ENCODE measurements around the gene RIMBP2. TPM values are rescaled to one million over a fixed set of nuclear protein-coding genes. Genes with fewer than 3 reads are reported as not detected.
"Not testable (repeated sequence)": the region's sequence is repeated elsewhere in the genome, so short reads cannot be mapped to it uniquely, and the experiment has no call there.

The RIMBP2 gene, protein sequence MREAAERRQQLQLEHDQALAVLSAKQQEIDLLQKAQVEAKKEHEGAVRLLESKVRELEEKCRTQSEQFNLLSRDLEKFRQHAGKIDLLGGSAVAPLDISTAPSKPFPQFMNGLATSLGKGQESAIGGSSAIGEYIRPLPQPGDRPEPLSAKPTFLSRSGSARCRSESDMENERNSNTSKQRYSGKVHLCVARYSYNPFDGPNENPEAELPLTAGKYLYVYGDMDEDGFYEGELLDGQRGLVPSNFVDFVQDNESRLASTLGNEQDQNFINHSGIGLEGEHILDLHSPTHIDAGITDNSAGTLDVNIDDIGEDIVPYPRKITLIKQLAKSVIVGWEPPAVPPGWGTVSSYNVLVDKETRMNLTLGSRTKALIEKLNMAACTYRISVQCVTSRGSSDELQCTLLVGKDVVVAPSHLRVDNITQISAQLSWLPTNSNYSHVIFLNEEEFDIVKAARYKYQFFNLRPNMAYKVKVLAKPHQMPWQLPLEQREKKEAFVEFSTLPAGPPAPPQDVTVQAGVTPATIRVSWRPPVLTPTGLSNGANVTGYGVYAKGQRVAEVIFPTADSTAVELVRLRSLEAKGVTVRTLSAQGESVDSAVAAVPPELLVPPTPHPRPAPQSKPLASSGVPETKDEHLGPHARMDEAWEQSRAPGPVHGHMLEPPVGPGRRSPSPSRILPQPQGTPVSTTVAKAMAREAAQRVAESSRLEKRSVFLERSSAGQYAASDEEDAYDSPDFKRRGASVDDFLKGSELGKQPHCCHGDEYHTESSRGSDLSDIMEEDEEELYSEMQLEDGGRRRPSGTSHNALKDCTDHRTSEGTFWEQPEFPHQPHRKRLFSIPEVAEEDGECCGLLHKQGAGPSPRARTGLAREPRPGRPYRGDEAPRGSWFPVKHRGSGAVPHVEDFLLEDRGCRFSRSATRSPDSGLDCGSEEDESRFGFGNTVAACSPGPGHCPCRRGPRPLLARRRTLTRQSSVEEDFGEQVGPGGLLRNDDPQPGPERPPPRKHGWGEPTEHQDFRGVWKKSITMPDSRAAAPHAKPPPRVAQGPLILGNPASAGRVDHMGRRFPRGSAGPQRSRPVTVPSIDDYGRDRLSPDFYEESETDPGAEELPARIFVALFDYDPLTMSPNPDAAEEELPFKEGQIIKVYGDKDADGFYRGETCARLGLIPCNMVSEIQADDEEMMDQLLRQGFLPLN (N-terminal part only)
- total RNA-seq (2014; rRNA removed; shearing (Covaris generic)): 0.07 TPM in 1 of 2 replicates, not detected in the other
- not detected in 2 replicates for polyA plus RNA-seq (2015; cell fraction: cytosol; rRNA removed)
- not detected in 2 replicates for polyA plus RNA-seq (2015; cell fraction: nucleus; rRNA removed)

DNA sequence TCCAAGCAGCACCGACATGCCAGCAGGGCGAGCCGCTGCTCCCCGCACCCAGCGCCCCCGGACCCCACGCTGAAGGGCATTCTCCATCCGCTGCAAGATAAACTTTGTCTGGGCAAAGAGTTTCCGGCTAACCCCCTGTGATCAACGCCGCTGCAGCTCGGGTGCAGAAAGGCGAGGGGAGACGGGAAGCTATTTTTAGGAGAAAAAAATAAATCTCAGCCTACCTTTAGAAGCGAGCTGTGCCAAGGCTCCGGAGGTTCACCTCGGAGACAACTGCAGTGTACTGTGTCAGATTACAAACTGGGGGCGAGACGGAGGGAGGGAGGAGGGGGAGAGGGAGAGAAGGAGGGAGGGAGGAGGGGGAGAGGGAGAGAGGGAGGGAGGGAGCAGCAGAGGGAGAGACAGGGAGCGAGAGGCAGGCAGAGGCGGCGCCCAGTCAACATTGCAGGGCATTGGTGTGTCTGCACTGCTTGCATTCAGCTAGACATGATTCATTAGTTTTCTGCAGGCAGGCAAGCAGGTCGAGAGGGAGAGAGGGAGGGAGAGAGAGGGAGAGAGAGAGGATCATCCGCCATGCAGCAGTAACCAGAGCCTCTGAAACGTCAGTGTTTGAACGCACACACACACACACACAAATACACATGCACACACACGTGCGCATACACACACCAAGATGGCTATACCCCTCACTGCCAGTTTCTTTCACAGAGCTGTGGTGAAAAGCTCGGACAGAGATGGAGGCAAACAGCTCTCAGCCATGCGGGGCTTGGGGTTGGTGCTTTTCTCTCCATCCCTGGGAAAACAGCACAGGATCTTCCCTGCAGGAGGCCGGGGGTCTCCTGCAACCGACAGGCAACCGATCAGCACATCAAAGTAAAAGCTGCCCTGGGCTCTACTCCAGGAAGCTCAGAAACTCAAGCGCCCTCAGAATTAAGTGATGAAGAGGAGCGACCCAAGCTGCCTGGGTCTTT is at the start of gene RIMBP2:
RIMBP2 (minus strand) TSS at position 302 of the 971 bp plus-strand sequence. CDS start 237,286 bp downstream, outside the sequence.
- DNase-seq (ENCODE audit: low read depth): peak; percentile 30

DNA sequence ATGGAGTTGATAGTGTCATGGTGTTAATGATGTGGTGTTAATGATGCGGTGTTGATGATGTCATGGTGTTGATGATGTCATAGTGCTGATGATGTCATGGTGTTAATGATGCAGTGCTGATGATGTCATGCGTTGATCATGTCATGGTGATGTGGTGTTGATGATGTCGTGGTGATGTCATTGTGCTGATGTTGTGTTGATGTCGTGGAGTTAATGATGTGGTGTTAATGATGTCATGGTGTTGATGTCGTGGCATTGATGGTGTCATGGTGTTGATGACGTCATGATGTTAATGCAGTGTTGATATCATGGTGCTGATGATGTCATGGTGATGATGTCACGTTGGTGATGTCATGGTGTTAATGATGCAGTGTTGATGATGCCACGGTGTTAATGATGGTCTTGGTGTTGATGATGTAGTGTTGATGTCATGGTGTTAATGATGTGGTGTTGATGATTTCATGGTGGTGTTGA is 49.1 kb upstream of the RIMBP2 start:
- DNase-seq (ENCODE audit: low read depth): peak; percentile 18

DNA sequence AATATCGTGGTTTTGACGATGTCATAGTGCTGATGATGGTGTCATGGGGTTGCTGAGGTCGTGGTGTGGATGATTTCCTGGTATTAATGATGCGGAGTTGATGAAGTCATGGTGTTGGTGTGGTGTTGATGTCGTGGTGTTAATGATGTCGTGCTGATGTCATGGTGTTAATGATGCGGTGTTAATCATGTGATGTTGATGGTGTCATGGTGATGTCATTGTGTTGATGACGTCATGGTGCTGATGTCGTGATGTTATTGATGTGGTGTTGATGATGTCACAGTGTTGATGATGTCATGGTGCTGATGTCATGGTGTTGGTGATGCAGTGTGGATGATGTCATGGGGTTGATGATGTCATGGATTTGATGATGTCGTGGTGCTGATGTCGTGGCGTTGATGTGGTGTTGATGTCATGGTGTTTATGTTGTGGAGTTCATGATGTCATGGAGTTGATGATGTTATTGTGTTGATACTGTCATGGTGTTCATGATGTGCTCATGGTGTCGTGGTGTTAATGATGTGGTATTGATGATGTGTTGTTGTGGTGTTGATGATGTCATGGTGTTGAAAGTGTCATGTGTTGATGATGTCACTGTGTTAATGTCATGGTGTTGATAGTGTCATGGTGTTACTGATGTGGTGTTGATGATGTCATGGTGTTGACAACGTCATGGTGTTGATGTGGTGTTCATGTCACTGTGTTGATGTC is 48.5 kb upstream of the RIMBP2 start:
- peak; percentile 14 for DNase-seq (ENCODE audit: low read depth)

DNA sequence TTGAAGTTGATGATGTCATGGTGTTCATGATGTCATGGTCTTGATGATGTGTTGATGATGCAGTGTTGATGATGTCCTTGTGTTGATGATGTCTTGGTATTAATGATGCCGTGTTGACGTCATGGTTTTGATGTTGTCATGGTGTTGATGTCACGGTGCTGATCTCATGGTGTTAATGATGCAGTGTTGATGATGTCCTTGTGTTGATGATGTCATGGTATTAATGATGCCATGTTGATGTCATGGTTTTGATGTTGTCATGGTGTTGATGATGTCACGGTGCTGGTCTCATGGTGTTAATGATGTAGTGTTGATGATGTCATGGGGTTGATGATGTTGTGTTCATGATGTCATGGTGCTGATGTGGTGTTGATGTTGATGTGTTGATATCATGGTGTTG is 48.0 kb upstream of the RIMBP2 start:
- DNase-seq (ENCODE audit: low read depth): peak; percentile 10

DNA sequence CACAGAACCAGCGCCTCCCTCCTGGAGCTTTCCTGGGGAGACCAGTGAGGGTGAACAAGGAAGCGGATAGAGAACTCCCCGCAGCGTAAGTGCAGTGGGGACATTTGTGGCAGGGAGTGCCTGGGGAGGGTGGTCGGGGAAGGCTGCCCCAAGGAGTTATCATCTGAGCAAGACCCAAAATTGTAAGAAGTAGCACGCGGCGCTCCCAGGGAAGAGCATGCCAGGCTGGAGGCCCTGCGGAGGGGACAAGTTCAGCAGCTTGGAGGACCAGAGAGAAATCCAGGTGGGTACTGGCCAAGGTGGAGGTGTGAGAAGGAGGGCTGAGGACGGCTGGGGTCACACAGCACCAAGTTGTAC is 46.2 kb upstream of the RIMBP2 start:
- no peak for DNase-seq (ENCODE audit: low read depth)

DNA sequence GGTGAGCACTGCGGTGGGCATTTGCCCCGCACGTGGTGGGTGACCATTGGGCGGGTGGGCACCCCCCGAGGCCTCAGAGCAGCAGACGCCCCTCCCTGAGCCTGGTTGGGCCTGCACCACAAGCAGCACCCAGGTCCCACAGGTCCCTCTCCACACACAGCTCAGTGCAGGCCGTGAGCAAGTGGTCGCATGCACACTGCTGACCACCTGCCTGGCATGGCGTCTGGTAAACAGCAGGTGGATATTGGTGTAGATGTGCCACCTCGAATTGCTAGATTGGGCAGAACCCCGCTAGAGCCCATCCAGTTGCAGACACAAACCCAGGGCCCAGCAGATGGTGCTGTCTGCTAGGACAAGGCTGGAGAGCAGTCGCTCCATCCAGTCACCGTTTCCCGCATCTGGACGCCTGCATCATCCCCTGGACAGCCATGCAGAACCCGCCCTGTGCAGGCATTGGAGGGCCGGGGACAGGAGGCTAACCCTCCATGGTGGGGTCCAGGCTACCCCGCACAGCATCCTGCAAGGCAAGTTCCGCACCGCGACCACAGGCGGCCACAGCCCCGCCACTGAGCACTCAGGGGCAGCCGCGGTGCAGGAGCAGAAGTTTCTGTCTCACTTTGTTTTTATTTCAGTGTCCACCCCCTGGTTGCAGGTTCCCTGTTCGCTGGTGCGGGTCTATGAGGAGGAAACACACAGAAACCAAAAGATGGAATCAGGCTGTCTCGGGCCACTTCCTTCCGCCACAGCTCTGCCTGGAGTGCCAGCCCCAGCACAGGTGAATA is 45.6 kb upstream of the RIMBP2 start:
- peak; percentile 44 for DNase-seq (ENCODE audit: low read depth)

DNA sequence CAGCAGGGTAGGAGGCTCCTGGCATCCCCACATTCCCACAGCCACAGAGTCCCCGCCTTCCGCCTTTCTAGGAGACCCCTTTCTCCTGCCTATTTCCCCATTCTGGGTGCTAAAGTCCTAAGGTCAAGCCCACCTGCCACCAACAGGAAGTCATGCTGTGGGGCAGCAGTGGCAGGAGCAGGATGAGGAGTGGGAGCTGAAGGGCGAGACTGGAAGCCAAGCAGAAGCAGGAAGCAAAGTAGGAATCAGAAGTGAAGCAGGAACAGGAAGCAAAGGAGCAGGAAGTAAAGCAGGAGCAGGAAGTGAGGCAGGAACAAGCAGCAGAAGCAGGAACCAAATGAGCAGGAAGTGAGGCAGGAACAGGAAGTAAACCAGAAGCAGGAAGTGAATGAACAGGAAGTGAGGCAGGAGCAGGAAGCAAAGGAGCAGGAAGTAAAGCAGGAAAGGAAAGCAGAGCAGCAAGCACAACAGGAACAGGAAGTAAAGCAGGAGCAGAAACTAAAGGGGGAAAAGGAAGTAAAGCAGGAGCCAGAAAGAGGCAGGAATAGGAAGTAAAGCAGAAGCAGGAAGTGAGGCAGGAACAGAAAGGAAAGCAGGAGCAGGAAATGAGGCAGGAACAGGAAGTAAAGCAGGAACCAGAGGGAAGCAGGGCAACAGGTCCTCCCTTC is 38.3 kb upstream of the RIMBP2 start:
- DNase-seq (ENCODE audit: low read depth): no peak

DNA sequence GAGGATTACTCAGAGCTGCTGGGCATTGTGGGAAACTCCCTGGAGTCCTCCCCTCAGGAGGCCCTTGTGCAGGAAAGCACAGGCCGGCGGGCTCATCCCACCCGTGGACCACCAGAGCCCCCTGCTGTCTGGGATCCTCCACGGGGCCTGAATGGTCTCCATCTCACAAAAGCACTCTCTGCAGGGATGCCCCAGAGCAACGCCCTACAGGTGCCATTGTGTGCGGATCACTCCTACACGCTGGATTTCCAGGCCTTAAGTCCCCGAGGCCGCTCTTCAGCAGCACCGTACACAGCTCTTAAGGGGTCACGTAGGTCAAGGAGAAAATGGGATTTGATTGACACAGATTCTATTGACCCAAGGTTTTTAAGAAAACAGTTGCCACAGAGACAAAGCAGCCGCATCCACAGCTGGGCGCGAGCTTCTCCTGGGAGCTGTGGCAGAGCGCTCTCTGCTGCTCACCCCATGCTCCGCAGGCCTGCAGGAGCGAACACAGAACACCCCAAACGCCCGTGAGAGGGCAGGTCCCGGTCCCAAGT is 36.7 kb upstream of the RIMBP2 start:
- DNase-seq (ENCODE audit: low read depth): no peak

DNA sequence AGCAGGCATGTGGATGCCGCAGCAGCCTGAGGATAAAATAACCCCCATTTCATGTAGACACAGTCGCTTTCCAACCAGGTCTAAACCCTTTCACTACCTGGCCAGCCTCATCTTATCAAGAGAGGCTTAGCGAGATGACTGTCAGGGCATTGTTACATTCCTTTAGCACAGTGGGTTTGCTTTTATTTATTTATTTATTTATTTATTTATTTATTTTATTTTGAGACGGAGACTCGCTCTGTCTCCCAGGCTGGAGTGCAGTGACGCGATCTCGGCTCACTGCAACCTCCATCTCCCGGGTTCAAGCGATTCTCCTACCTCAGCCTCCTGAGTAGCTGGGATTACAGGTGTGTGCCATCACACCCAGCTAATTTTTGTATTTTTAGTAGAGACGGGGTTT is 35.9 kb upstream of the RIMBP2 start:
- not testable (repeated sequence) for DNase-seq (ENCODE audit: low read depth)

DNA sequence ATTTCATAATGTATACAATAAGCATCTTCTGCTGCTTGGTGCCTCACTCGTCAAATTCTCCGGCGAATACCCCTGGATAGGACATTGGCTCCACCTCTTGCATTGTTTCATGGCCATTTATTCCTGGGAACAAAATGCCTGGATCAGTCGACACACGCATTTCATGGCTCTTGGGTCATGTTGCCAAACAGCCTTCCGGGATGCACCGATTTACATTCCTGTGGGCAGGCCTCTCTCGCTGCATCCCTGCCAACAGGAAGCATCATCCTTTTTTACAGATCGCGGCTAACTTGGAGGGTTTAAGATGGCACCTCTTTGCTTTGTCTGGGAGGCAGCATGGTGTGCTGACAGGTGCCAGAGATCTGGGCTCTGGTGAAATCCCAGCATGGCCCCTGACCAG is 32.7 kb upstream of the RIMBP2 start:
- DNase-seq (ENCODE audit: low read depth): no peak

DNA sequence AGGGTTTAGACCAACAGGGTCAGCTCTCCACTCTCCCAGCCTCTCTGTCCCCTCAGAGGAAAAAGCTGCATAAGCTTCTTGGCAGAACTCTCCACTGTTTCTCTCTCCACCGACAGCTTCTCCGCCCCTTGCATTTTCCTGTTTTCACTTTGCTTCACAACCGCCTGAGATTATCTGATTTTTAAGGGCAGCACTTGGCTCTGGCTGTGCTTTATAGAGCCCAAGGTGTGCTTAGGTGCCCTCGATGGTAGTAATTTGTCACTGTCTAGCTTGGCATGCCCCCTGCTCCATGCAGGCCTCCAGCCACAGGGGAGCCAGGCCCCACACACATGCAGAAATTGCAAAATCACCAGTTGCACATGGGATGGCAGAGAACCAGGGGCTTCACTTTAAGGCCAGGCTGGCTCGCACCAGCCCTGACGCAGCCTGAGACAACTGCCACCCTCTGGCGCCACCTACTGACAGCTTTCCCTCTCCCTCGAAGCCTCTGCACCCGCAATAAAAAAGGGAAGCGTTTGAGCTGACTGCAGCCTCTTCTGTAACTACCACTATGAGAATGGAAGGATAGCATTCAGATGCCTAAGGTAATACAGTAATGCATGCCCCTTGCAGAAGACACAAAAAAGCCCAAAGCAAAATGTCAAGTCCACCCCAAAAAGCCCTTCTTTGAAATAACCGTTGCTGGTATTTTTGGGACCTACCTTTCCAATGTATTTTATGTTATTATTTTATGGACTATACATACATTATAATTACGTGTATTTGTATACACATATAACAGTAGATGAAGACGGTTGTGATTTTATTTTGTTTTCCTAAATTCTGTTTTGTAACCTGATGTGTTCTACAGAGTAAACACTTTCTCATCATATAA is 32.0 kb upstream of the RIMBP2 start:
- peak; percentile 58 for DNase-seq (ENCODE audit: low read depth)

DNA sequence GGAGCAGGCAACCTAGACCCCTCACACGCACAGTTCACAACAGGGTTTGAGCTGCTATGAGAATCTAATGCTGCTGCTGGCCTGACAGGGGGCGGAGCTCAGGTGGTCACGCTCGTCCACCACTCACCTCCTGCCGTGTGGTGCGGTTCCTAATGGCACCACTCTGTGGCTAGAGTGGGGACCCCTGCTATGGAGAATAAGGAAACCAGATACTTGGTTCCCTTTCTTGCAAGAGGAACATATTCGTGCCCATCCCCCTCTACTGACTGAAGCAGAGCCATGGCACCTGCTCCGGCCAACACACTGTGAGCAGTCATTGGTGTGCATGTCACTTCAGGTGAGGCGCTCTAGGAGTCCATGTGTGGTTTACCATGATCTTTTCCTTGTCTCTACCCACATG is 30.4 kb upstream of the RIMBP2 start:
- DNase-seq (ENCODE audit: low read depth): no peak

DNA sequence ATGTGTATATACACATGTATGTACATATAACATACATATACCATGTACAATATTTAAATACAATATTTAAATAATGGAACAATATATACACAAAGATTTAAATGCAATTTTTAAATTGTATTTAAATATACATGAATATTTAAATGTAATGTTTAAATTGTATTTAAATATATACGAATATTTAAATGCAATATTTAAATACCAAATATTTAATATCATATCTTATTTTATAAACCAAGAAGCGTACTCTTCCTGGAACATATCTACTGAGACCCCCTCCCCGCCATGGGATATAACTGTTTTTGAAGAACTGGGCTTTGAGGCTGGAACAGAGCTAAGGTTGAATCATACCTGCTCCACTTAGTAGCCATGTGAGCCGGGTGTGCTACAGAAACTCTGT is 29.8 kb upstream of the RIMBP2 start:
- DNase-seq (ENCODE audit: low read depth): no peak

DNA sequence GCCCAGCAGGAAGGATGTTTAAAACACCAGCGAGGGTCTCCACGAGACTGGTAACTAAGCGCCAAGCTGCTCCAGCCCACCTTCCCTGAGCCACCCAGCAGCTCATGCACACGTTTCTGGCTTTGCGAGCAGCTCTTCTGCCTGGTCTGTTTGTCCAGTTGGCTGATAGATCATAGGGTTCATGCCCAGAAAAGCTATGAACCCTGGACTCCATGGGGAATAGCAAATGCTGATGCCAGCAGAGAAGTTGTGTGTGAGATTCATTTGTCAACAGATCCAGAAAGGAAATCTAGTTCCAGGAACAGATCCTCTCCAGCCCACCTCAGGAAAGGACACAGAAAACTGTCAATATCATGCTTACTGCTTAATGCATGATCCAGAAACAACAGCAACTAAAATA is 28.2 kb upstream of the RIMBP2 start:
- no peak for DNase-seq (ENCODE audit: low read depth)

DNA sequence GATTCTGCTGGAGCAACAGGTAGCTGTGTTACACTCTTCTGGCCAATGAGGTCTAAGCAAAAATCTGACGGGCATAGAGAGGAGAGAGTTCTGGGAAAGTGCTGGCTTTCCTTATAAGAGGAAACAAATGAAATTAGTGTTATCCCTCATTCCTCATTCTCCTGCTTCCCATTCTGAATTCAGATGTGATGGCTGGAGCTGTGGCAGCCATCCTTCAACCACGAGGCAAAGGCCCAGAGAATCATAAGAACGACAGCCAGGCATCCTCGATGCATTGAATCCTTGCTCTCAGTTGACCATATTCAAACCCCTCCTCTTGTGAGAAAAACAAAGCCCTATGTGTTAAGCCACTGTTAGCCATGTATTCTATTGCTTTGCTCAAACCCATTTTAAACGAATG is 27.5 kb upstream of the RIMBP2 start:
- DNase-seq (ENCODE audit: low read depth): no peak

DNA sequence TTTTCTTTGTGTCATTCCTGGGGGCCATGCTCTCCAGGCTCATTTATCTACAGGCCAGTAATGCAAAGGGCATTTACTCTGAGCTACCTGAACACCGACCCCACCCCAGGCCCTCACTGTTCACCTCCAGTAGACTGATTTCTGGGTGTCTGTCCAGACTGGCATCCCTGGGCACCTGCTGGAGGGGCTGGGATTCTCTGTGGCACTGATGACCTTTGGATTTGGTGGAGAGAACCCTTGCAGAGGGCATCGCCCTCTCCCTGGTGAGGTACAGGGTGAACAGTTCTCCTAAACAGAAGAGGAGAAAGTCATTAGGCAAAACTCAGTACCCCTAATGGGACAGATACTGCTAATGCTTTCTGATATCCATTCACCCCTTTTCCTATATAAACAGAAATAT is 27.1 kb upstream of the RIMBP2 start:
- DNase-seq (ENCODE audit: low read depth): no peak

DNA sequence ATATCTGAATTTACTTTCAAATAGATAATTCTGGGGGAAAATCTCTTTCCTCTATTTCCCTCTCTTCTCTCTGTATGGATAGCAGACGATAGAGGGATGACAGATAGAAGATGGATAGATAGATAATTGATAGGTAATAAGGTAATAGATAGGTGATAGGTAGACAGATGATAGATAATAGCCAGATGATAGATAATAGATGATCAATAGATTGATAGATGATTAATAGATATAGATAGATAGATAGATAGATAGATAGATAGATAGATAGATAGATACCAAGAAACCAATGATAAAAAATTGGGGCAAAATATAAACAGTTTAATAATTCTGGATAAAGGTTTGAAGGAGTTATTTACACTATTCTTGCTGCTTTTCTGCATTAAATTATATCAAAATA is 26.6 kb upstream of the RIMBP2 start:
- no peak for DNase-seq (ENCODE audit: low read depth)
